Measurements from ENCODE around the gene ACE2.

The ACE2 gene

DNA sequence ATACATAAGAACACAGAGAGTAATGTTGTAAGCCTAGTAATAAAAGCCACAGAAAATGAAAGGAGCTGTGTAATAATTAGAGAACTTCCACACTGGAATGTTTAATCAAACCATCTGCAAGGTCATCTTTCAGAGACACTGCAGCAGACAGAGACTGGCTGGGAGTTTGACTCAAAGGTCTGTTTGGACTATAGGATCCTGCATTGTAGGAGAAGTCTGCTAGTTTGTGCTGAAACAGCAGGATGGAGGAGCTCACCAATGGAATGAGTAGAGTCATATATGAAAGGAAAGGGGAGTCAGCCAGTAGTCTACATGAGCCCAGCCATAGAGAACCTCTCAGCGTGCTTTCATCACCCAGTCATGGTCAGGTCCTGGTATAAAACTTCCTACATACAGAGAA lies 4.5 kb upstream of the ACE2 start:
- no peak overlapping the region for H3K4me3 ChIP-seq (ENCODE audit: low read depth, low read length)
- TF ChIP-seq, protein P1, sequence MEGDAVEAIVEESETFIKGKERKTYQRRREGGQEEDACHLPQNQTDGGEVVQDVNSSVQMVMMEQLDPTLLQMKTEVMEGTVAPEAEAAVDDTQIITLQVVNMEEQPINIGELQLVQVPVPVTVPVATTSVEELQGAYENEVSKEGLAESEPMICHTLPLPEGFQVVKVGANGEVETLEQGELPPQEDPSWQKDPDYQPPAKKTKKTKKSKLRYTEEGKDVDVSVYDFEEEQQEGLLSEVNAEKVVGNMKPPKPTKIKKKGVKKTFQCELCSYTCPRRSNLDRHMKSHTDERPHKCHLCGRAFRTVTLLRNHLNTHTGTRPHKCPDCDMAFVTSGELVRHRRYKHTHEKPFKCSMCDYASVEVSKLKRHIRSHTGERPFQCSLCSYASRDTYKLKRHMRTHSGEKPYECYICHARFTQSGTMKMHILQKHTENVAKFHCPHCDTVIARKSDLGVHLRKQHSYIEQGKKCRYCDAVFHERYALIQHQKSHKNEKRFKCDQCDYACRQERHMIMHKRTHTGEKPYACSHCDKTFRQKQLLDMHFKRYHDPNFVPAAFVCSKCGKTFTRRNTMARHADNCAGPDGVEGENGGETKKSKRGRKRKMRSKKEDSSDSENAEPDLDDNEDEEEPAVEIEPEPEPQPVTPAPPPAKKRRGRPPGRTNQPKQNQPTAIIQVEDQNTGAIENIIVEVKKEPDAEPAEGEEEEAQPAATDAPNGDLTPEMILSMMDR (conservative IDR thresholded peaks at IDR 0.05; ENCODE audit: low read depth, low read length), result no peak
- DNase-seq (ENCODE audit: low read depth), result no peak

DNA sequence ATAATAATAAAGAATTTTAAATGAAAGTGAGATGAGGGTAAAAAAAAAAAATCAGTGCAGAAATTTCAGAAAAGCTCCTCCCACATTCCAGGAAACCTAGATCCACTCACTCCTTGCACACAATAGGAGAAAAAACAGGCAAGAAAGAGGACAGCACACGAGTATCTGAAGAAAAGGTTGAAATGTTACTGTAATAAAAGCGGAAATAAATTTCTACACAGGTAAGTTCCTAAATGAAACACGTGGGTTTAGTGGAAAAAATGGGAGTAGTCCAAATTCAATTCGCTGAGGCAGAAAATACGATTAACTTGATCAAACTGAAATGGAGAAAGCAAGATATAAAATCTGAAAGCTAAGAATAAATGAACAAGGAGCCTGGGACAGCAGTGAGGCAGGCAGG lies 2.0 kb upstream of the ACE2 start:
- TF ChIP-seq, protein P1 (conservative IDR thresholded peaks at IDR 0.05; ENCODE audit: low read depth, low read length), result no peak
- no peak for DNase-seq (ENCODE audit: low read depth)
- H3K4me3 ChIP-seq (ENCODE audit: low read depth, low read length), result no peak overlapping the region

DNA sequence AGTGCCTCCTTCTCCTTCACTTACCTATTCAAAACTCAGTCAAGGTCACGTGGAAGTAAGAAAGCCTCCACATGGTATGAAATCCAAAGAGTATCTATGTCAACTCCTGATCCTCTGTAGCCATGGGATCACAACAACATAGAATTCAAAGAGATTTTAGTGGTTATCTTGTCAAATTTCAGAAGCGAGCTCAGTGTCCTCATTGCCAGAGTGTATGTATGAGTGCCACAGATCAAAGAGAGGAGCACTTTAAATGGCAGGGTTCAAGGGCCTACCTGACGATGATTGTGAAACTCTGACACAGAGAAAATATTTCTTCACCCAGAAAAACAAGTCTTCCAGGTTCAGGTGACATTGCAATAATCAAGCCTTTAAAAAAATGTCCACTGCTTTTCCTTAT lies 1.2 kb upstream of the ACE2 start:
- DNase-seq (ENCODE audit: low read depth), result no peak
- TF ChIP-seq, protein P1 (conservative IDR thresholded peaks at IDR 0.05; ENCODE audit: low read depth, low read length), result no peak

DNA sequence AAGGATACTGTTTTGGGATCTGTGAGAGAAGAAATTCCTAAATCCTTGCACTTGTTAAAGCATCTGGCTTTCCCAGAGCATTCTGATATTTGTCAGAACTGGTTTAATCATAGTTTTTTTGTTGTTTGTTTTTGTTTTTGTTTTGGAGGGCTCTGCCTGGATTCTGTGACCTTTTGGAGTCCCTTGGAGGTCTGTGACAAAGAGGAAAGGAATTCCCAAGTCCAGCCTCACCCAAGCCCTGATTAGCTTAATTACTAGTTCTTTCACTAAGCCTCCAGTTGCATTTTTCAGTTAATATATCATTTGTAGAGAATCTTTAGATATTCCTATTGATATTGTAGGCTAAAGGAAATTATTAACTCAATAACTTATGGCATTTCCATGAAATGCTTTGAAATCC lies 711 bp downstream of the ACE2 start:
- no peak for DNase-seq (ENCODE audit: low read depth)
- TF ChIP-seq, protein P1 (conservative IDR thresholded peaks at IDR 0.05; ENCODE audit: low read depth, low read length), result no peak
- H3K4me3 ChIP-seq (ENCODE audit: low read depth, low read length), result no peak overlapping the region

More for the DNA sequence above, 1.2 kb upstream of the ACE2 start:
- no peak overlapping the region for H3K4me3 ChIP-seq (ENCODE audit: low read depth, low read length)

DNA sequence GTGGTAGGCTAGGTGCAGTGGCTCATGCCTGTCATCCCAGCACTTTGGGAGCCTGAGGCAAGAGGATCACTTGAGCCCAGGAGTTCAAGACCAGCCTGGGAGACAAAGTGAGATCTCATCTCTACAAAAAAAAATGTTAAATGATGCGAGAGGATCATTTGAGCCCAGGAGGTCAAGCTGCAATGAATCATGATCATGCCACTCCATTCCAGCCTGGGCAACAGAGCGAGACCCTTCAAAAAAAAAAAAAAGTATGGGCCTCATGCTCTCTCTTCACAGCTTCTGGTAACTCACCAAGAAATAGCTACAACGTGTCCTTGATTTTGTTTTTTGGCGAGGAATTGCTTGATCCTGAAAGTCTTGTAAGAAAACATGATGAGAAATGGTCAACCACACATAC lies 1.3 kb downstream of the ACE2 start:
- TF ChIP-seq, protein P1 (conservative IDR thresholded peaks at IDR 0.05; ENCODE audit: low read depth, low read length), result no peak
- DNase-seq (ENCODE audit: low read depth), result no peak
- no peak overlapping the region for H3K4me3 ChIP-seq (ENCODE audit: low read depth, low read length)

DNA sequence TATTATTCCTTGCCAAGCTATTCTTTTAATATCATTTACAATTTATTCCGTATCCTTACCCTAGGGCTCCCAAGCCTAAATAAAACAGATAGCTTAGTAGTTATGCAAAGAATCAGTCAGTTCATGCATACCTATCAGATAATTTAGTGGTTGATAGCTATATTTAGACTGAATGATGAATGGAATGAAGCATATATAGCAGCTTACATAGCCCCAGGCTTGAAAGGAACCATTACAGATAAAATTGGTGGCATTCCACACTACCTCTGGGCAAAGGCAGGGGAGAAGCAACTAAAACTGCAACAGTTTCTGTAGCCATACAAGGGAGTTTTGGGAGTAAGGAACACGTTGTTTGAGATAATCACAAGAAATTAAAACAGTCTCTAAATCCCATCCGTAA lies 2.7 kb downstream of the ACE2 start:
- DNase-seq (ENCODE audit: low read depth), result no peak
- H3K4me3 ChIP-seq (ENCODE audit: low read depth, low read length), result no peak overlapping the region
- TF ChIP-seq, protein P1 (conservative IDR thresholded peaks at IDR 0.05; ENCODE audit: low read depth, low read length), result no peak

DNA sequence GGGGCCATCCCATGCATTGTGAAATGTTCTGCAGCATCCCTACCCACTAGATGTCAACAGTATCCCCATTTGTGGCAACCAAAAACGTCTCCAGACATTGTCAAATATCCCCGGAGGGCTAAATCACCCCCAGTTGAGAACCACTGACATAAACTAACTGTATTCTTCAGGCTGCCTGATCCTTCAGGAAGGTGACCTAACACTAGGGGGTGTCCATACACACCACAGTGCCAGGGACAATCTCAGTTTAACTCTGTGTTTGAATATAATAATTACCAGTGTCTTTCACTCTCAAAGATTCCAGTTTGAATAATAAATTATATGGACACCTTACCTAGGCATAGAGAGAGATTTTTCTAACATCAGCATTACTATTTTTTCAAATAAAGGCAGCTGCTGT lies 6.4 kb downstream of the ACE2 start:
- TF ChIP-seq, protein P1 (conservative IDR thresholded peaks at IDR 0.05; ENCODE audit: low read depth, low read length), result peak; percentile 21
- no peak overlapping the region for H3K4me3 ChIP-seq (ENCODE audit: low read depth, low read length)
- no peak for DNase-seq (ENCODE audit: low read depth)

Measured in choroid plexus epithelial cell (primary cell).